ENCODE data around the gene APOA1.

The APOA1 gene

GRCh38 chr11:116837231-116838091 is at the start of gene APOA1:
TSS of gene APOA1 (minus strand) at chr11:116837622. CDS start at chr11:116837387, 235 bp downstream.
- DNase-seq = no peak

- DNase-seq = no peak
Observed at GRCh38 chr11:116885951-116886655, 48.7 kb upstream of the APOA1 start.

- DNase-seq = no peak
Observed at GRCh38 chr11:116882386-116882785, 45.0 kb upstream of the APOA1 start.

GRCh38 chr11:116881143-116881542 is 43.7 kb upstream of the APOA1 start:
- no peak for DNase-seq

GRCh38 chr11:116879800-116880625 is 42.6 kb upstream of the APOA1 start:
- peak; percentile 68 for DNase-seq

- DNase-seq = no peak
Observed at GRCh38 chr11:116876656-116877055, 39.2 kb upstream of the APOA1 start.

- DNase-seq = no peak
Observed at GRCh38 chr11:116875194-116875593, 37.8 kb upstream of the APOA1 start.

GRCh38 chr11:116874251-116874650 is 36.8 kb upstream of the APOA1 start:
- DNase-seq = no peak

GRCh38 chr11:116873381-116873780 is 36.0 kb upstream of the APOA1 start:
- DNase-seq = no peak

GRCh38 chr11:116871248-116871647 is 33.8 kb upstream of the APOA1 start:
- no peak for DNase-seq

- no peak for DNase-seq
Observed at GRCh38 chr11:116870054-116870453, 32.6 kb upstream of the APOA1 start.

- DNase-seq = no peak
Observed at GRCh38 chr11:116869610-116870009, 32.2 kb upstream of the APOA1 start.

GRCh38 chr11:116868066-116868465 is 30.6 kb upstream of the APOA1 start:
- DNase-seq = no peak

GRCh38 chr11:116867619-116868018 is 30.2 kb upstream of the APOA1 start:
- no peak for DNase-seq

- no peak for DNase-seq
Observed at GRCh38 chr11:116866804-116867455, 29.5 kb upstream of the APOA1 start.

- DNase-seq = no peak
Observed at GRCh38 chr11:116865696-116866095, 28.3 kb upstream of the APOA1 start.

- DNase-seq = no peak
Observed at GRCh38 chr11:116864531-116864930, 27.1 kb upstream of the APOA1 start.

GRCh38 chr11:116862951-116863350 is 25.5 kb upstream of the APOA1 start:
- no peak for DNase-seq

- no peak for DNase-seq
Observed at GRCh38 chr11:116862185-116862584, 24.8 kb upstream of the APOA1 start.

GRCh38 chr11:116861539-116861938 is 24.1 kb upstream of the APOA1 start:
- DNase-seq = no peak

- DNase-seq = no peak
Observed at GRCh38 chr11:116860303-116860702, 22.9 kb upstream of the APOA1 start.

GRCh38 chr11:116859175-116859574 is 21.8 kb upstream of the APOA1 start:
- no peak for DNase-seq

- no peak for DNase-seq
Observed at GRCh38 chr11:116857936-116858335, 20.5 kb upstream of the APOA1 start.
